ENCODE measurements around the gene SKI. TPM values are rescaled to one million over a fixed set of nuclear protein-coding genes. Genes with fewer than 3 reads are reported as not detected.

SKI gene
- total and polyA plus RNA-seq, 2 of the 8 experiments (the other 6 are each of a cell fraction or from before 2014, with no cell fraction given): 8.3 to 87.6 TPM

- TF ChIP-seq CTCF (IDR thresholded peaks at IDR 0.05; ENCODE audit: control extremely low read depth in 1 of 3, insufficient read depth in 1 of 3, low read depth in 1 of 3, low read length in 3 of 3): no peak
- TF ChIP-seq ASH2L (IDR thresholded peaks at IDR 0.05; ENCODE audit: low read length): no peak
These were observed 123.6 kb downstream of the SKI start (continued) for GRCh38 chr1:2351723-2352122.

Data from H1 (cell line).